GM12801 (cell line): ENCODE results near the gene A4GALT.

ENCODE experiments used
- TF ChIP-seq, protein P1 (sequence below): IDR thresholded peaks from one replicate; pipeline ENCODE4 v1.5.1; 2011; ENCODE audit warnings: control low read depth; ENCODE audit not compliant: insufficient read length; ENCODE audit errors: extremely low read depth

A4GALT gene

DNA sequence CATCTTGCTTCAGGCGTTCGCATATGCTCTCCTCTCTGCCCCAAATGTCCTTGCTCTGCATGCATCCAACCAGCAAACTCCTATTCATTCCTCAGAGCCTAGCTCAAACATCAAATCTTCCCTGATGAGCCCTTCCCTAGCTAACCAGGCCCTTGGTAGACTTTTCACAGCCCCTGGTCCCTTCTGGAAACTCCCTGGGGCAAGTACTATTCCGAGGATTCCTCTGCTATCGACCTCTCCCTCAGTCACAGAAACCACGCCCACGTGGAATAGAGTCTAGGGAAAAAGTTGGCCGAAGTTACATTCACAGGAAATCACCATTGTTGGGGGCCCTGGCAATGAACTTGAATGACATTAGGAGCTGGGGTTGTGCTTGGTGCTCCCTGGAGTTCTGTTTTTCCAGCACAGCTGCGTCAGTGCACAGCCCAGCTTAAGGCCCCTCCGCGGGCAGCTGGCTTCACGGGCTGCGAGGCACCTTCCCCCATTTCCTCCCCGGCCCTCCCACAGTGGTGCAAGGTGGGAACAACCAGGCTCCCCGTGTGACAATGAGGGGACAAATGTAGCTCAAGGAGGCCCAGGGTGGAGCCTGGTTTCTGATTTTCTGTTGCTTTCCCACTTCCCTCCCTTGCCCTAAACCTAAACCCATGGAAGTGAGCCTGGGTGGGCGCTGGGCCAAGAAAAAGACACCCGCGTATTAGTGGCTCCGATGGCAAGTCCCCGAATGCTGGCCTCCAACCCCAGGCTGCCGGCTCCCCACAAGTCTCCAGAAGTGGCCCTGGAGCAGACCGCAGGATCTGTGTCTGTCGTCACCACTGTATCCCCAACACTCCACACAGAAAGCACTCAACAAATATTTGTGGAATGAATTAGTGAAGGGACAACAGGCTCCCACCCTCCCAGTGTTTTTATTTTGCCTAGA lies 76.0 kb downstream of the A4GALT start:
- TF ChIP-seq, protein P1, sequence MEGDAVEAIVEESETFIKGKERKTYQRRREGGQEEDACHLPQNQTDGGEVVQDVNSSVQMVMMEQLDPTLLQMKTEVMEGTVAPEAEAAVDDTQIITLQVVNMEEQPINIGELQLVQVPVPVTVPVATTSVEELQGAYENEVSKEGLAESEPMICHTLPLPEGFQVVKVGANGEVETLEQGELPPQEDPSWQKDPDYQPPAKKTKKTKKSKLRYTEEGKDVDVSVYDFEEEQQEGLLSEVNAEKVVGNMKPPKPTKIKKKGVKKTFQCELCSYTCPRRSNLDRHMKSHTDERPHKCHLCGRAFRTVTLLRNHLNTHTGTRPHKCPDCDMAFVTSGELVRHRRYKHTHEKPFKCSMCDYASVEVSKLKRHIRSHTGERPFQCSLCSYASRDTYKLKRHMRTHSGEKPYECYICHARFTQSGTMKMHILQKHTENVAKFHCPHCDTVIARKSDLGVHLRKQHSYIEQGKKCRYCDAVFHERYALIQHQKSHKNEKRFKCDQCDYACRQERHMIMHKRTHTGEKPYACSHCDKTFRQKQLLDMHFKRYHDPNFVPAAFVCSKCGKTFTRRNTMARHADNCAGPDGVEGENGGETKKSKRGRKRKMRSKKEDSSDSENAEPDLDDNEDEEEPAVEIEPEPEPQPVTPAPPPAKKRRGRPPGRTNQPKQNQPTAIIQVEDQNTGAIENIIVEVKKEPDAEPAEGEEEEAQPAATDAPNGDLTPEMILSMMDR: no peak

DNA sequence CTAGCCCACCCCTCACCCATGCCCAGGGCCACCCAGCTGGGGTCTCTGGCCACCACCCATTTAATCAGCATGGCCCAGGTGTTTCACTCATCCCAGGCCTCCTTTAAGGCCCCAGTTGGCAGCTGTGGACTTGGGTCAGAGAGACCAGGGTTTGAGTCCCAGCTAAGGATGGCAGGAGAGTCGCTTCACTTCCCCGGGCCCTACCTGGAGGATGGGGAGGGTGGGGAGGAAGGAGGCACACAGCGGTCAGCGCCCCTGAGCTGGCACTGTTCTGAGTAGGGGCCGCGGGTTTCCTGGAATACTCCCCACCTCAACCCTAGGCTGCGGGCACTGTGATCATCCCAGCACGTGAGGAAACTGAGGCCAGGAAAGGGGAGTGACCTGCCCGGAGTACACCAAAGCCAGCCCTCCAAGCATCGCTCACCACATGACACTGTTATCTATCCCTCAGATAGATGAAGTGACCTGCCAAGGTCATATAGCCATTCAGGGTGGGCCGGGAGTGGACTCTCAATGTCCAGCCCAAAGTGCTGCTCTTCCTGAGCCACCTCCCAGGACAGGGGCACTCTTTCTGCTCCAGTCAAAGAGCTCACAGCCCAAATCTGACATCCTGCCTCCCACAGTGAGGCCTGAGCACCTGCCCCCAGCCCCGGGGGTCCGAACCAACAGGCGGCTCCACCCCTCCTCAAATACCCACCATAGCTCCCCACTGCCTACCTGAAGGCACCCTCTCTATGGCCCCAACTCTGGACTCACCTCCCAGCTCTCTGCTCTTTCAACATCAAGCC lies 76.8 kb downstream of the A4GALT start:
- TF ChIP-seq, protein P1: no peak

DNA sequence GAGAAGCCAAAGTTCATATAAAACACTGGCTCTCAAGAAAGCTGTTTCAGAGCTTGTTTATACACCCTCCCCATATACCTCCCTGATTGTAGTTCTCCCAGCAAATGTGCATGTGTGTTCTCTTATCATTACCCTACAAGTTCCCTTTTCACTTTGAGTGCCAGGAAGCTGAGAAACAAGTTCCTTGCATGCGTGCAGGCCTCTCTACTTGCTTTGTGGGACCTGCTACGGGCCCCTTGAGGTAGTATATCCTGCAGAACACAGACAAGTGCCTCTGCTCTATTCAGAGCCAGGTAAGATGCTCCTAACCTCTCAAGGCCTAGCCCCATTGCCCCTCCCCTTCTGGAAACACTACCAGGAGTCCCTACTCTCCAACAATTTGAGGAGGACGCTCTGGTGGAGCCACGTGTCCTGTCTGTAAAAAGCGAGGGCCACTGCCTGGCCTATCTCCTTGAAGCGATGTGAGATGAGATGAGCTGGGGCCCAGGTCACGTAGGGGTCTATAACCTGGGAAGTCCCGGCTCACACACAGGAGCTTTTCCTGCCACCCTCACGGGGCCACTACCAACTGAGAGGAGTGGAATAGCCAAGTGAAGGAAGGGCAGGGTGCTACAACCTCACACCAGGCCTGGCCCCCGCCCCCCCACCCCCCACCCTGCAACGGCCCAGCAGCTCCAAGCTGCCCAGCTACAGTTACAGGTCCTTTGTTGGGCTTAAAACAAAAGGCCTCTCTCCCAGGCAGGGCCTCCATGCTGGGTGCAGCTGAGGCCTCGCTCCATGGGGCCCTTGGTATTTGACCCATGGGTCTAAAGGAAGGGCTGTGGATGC lies 77.7 kb downstream of the A4GALT start:
- TF ChIP-seq, protein P1: no peak
